ENCODE data around the gene LHX1.

Gene LHX1

GRCh38 chr17:36923814-36924221 lies 13.5 kb upstream of the LHX1 start:
- DNase-seq = no peak

GRCh38 chr17:36926226-36926625 lies 11.0 kb upstream of the LHX1 start:
- no peak for DNase-seq

DNA sequence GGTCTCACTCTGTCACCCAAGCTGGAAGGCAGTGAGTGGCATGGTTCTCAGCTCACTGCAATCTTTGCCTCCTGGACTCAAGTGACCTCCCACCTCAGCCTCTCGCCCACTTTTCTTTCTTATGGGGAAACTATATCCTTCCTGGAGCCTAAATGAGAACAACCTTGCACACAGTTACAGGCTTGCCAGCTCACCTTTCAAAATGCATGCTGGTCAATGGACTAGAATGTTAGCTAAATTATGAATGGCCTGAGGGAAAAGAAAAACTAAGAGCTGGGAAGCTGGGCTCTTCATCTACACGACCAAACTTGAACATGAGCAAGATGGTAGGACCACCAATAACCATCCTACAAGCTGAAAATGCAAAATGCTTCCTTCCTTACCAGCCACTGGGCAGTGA lies 10.6 kb upstream of the LHX1 start:
- DNase-seq = no peak

DNA sequence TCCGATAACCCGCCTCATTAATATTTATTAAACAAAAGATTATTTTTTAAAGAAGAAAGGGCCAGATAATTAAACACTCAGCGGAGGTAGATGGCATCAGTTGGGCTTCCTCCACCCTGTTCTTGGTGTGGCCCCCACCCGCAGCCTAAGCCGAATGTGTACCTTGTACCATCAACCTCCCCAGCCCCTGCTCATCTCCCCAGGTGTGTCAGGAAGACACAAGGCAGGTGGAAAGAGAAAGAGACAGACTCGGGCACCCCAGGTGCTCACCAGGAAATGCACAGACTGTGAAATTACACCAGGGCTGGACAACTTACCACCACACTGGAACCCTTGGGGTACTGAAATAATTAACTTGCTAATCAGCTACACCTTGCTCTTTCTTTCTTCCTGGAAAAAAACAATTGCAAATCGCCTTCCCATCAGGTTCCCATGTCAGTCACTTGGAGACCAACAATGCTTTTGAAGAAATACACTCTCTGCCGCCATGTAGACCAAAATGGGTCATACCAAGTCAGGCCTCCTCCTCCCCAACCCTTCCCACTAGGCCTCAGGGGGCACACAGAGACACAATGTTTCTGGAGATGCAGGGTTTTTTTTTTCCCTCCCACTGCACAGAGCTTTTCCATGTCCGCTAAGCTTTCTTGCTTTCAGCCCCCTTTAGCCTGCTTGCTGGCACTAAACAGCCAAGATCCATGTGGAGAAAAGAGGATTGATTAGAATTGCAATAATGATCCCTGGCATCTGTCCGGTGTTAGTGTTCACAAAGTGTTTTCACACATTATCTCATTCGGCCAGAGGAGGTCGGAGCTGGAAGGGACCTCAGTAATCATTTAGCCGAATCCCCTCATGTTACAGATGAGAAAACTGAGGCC lies 8.6 kb upstream of the LHX1 start:
- no peak for DNase-seq

- no peak for DNase-seq
These were observed 7.3 kb upstream of the LHX1 start for GRCh38 chr17:36929851-36930582.

DNA sequence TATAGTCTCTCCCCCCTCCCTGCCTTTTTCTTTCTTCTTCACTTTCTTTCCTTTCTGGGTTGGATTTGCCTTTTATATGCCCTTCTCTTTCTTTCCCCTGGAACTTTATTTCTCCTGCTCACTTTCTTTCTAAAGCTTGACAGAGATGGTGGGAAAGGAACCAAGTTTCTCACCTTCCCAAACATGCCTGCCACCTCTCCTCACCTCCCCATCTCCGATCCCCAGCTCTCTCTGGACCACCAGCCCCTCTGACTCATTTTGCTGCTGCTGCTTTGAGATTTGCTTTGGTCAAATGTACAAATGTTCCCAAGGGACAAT lies 6.7 kb upstream of the LHX1 start:
- DNase-seq = no peak

DNA sequence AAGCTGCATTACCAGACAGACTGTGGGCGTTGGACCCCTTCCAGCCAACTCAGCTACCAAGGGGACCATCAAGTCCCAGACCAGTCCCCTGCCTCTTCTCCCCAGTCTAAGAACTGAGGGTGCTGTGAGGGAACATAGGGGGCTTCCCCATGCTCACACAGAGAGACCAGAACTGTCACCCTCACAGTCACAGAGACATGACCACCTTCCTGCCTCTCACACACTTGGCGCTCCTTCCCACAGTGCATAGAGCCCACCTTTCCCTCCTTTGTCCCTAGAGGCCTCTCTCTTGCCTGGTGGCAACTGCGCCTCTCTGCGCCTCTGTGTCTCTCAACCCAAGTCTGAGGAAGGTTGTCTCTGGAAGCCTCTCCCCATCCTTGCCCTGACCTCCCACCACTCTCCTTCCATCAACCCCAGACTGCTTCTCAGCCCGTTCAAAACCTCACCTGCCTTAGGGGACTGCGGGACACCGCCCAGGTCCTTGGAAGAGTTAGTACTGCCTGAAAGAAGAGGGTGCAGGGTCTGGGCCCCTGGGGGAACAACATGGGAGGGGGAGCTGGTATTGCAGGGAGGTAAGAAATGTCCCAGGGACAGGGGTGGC lies 6.1 kb upstream of the LHX1 start:
- no peak for DNase-seq

GRCh38 chr17:36931697-36932382 lies 5.4 kb upstream of the LHX1 start:
- no peak for DNase-seq

DNA sequence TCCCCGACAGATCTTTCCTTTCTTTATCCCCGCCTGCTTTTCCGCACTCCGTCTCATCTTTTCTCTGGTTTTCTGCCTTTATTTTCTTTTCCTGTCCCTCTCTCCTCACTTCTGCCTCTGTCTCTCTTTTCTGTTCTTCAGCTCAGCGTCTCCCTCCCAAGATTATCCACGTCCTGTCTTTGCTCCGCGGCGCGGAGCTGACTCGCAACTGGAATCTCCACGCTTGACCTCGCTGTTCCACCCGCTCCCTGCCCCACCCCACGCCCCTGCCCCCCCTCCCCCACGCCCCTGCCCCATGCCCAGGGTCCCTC lies 4.9 kb upstream of the LHX1 start:
- DNase-seq = no peak

GRCh38 chr17:36932694-36933511 lies 4.4 kb upstream of the LHX1 start:
- DNase-seq = no peak

- DNase-seq = no peak
These were observed 3.6 kb upstream of the LHX1 start for GRCh38 chr17:36933512-36934143.

- no peak for DNase-seq
These were observed 3.1 kb upstream of the LHX1 start for GRCh38 chr17:36934144-36934691.

- no peak for DNase-seq
These were observed 2.3 kb upstream of the LHX1 start for GRCh38 chr17:36934692-36935630.

- no peak for DNase-seq
These were observed 1.4 kb upstream of the LHX1 start for GRCh38 chr17:36935671-36936454.

DNA sequence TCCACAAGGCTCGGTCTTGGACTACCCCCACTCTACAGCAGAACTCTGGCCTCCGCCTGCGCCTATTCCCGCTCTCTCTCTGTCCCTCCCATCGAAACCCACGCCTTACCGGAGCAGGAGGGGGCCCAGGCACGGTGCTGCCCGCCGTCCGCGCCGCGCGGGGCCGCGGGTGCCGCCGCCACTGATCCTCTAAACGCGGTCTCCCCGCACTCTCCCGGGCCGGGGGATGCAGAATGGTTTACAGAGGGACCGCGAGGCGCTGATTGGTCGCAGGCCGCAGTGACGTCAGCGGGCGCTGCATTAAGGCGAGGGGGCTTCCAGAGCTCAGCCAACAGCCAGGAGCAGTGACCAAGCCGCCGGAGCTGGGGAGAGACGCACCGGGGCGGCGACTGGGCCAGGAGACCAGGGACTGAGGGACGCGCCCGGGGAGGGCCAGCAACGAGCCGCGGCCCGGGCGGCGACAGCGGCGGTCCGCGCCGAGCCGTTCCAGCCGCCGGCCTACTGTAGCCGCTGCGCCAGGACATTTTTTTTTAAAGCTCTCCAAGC lies 747 bp upstream of the LHX1 start:
- no peak for DNase-seq

DNA sequence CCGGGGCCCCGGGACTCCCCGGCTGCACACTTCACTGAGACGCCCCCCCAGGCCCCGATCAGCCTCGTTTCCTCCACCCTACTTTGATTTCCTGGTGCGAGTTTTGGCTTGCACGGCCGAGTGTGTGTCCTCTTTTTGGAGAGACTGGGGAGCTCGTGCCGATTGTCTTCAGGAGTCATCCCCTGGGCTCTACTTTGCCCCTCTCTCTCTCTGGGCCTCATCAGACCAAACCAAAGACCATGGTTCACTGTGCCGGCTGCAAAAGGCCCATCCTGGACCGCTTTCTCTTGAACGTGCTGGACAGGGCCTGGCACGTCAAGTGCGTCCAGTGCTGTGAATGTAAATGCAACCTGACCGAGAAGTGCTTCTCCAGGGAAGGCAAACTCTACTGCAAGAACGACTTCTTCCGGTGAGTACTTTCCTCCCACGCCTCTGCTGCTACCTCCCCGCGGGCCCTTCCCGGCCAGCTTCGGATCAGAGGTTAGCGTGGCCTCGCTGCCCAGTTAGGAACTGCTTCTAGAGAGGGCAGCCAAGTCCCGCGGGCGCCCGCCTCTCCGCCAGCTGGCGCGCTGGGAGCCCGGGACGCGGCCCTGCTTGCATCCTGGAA lies 787 bp downstream of the LHX1 start:
- DNase-seq = no peak

GRCh38 chr17:36938566-36939051 lies 1.3 kb downstream of the LHX1 start:
- no peak for DNase-seq

- no peak for DNase-seq
These were observed 2.0 kb downstream of the LHX1 start for GRCh38 chr17:36939052-36939801.
